K562 (cell line): ENCODE measurements around the gene LOXHD1. TPM values are rescaled to one million over a fixed set of nuclear protein-coding genes. Genes with fewer than 3 reads are reported as not detected.

ENCODE experiments used
- ATAC-seq: fragments of 200-7000 bp; cut with Tn5 transposase; 3 replicates; pipeline ENCODE4 v1.9.1; 2020; ENCODE audit warnings: moderate library complexity
- BruUV-seq: library from RNA; stranded (reverse); fragments of 400-500 nt; replicated peaks from 2 replicates; lab custom pipeline; 2021; lab: Mats Ljungman, UMichigan
- CTCF ChIA-PET: fragments of 300-600 bp; formaldehyde crosslinking; extraction: SDS; loops from one replicate; lab custom pipeline; 2021; ENCODE audit warnings: low intra/inter-chr PET ratio; lab: Yijun Ruan, JAX
- POLR2A ChIA-PET: fragments of 300-600, 350-650 bp; sonication (Branson Sonifier 250); formaldehyde crosslinking; extraction: SDS; loops from one replicate; lab custom pipeline; 2021; ENCODE audit warnings: antibody characterized with exemption, inconsistent platforms; lab: Yijun Ruan, JAX
- DNase-seq, 4 experiments: peaks; one replicate each; pipeline versions ENCODE4 v3.0.0 to v3.0.0-alpha.2; 2011 to 2018; ENCODE audit warnings: low spot score in 3 of 4, mixed read lengths in 3 of 4; ENCODE audit errors: extremely low read depth in 1 of 4
- FAIRE-seq: peaks from 2 replicates; lab custom pipeline; 2011; peaks lifted over from hg19 to GRCh38; lab: Jason Lieb, UNC
- H2AFZ ChIP-seq: 2 replicates; pipeline ENCODE4 v1.6.0; 2011; ENCODE audit warnings: low read depth, low read length, control low read depth, inconsistent platforms
- H3K27ac ChIP-seq: fragments of 200-600 bp; 3 replicates; pipeline ENCODE4 v1.8.0; 2011; ENCODE audit warnings: low read depth, mild to moderate bottlenecking, control low read depth, inconsistent platforms, low read length, moderate library complexity, mixed read lengths; ENCODE audit errors: extremely low read depth
- H3K27me3 ChIP-seq, 2 experiments: fragments of 300-600 bp in 1 of 2; 2 replicates in 1 of 2; 3 replicates in 1 of 2; pipeline versions ENCODE4 v1.6.0 to v1.8.0; 2011; ENCODE audit warnings: inconsistent platforms in 2 of 2, low read length in 2 of 2, mild to moderate bottlenecking in 1 of 2, mixed read lengths in 1 of 2, moderate library complexity in 1 of 2; ENCODE audit not compliant: control insufficient read depth in 2 of 2, insufficient read depth in 2 of 2
- H3K36me3 ChIP-seq: fragments of 300-600 bp; 3 replicates; pipeline ENCODE4 v1.8.0; 2011; ENCODE audit warnings: mild to moderate bottlenecking, low read length, inconsistent platforms; ENCODE audit not compliant: control insufficient read depth, insufficient read depth
- H3K4me1 ChIP-seq, 2 experiments: fragments of 200-600 bp in 1 of 2; replicated peaks in 1 of 2; 2 replicates in 1 of 2; 3 replicates in 1 of 2; pipeline versions ENCODE4 v1.5.1 to v1.8.0; 2011; ENCODE audit warnings: inconsistent platforms in 2 of 2, low read length in 2 of 2, mild to moderate bottlenecking in 1 of 2, mixed read lengths in 1 of 2, moderate library complexity in 1 of 2; ENCODE audit not compliant: control insufficient read depth in 2 of 2, insufficient read depth in 2 of 2
- H3K4me2 ChIP-seq: 2 replicates; pipeline ENCODE4 v1.6.1; 2011; ENCODE audit warnings: low read length, control low read depth, inconsistent platforms, mixed read lengths; ENCODE audit not compliant: insufficient read depth
- H3K4me3 ChIP-seq: fragments of 200-600 bp; sonication (generic), shearing (Covaris generic); 2 replicates; pipeline ENCODE4 v1.5.1; 2016; ENCODE audit warnings: control low read depth, inconsistent platforms
- H3K79me2 ChIP-seq: fragments of 200-600 bp; 3 replicates; pipeline ENCODE4 v1.8.0; 2011; ENCODE audit warnings: low read length, inconsistent platforms; ENCODE audit not compliant: control insufficient read depth, insufficient read depth
- H3K9ac ChIP-seq, 2 experiments: 2 replicates each; pipeline versions ENCODE4 v1.6.0 to v1.6.1; 2011; ENCODE audit warnings: low read depth in 2 of 2, low read length in 2 of 2, control low read depth in 1 of 2, inconsistent platforms in 1 of 2, mild to moderate bottlenecking in 1 of 2, mixed read lengths in 1 of 2; ENCODE audit not compliant: insufficient read depth in 1 of 2
- H3K9me1 ChIP-seq: one replicate; pipeline ENCODE4 v1.6.0; 2011; ENCODE audit warnings: inconsistent platforms, mild to moderate bottlenecking, low read length, moderate library complexity; ENCODE audit not compliant: control insufficient read depth, insufficient read depth
- H3K9me3 ChIP-seq: replicated peaks from 2 replicates; pipeline ENCODE4 v1.5.1; 2011; ENCODE audit warnings: low read depth, low read length, inconsistent platforms; ENCODE audit not compliant: control insufficient read depth, insufficient read depth
- H4K20me1 ChIP-seq: replicated peaks from 2 replicates; pipeline ENCODE4 v1.6.1; 2011; ENCODE audit warnings: low read length, inconsistent platforms, mixed read lengths; ENCODE audit not compliant: control insufficient read depth, insufficient read depth
- ARID2 ChIP-seq: fragments of 450-650 bp; IDR thresholded peaks from 2 replicates; pipeline ENCODE4 v1.6.1; 2017; ENCODE audit warnings: antibody characterized with exemption, mild to moderate bottlenecking
- FOS ChIP-seq: IDR thresholded peaks from 3 replicates; pipeline ENCODE4 v1.6.1; 2011; ENCODE audit not compliant: insufficient read length; ENCODE audit errors: extremely low read depth
- GABPB2 ChIP-seq: fragments of 250-450 bp; sonication (Bioruptor Pico); conservative IDR thresholded peaks from 2 replicates; pipeline ENCODE4 v1.5.1; 2021; ENCODE audit warnings: mild to moderate bottlenecking
- NFXL1 ChIP-seq: fragments of 450-650 bp; formaldehyde crosslinking; IDR thresholded peaks from 2 replicates; pipeline ENCODE4 v1.4.0; 2021; ENCODE audit warnings: mild to moderate bottlenecking
- PCBP1 ChIP-seq: fragments of 200-400 bp; formaldehyde crosslinking; IDR thresholded peaks from 2 replicates; pipeline ENCODE4 v1.6.1; 2018; ENCODE audit warnings: mild to moderate bottlenecking, low read depth, low read length; ENCODE audit not compliant: poor library complexity, severe bottlenecking
- SMAD2 ChIP-seq: fragments of 150-350 bp; IDR thresholded peaks from 2 replicates; pipeline ENCODE4 v1.6.1; 2014; ENCODE audit warnings: low read depth, mild to moderate bottlenecking, low read length
- TSC22D4 ChIP-seq: fragments of 450-650 bp; IDR thresholded peaks from 2 replicates; pipeline ENCODE4 v1.6.1; 2016; ENCODE audit warnings: missing genetic modification characterization, missing biosample characterization, control low read depth
- ZNF184 ChIP-seq: sonication (generic); formaldehyde crosslinking; IDR thresholded peaks from 2 replicates; pipeline ENCODE4 v1.5.0; 2020; ENCODE audit warnings: missing genetic modification reagents
- ZNF449 ChIP-seq: fragments of 250-450 bp; sonication (Bioruptor Pico); IDR thresholded peaks from 2 replicates; pipeline ENCODE4 v1.8.0; 2022; ENCODE audit warnings: moderate library complexity, mild to moderate bottlenecking, inconsistent platforms
- WGBS: fragments of 100-300 bp; shearing (Covaris generic); methylation state at CpG from one replicate; pipeline ENCODE4 v1.1.6; 2016; ENCODE audit warnings: low coverage, mixed read lengths; ENCODE audit not compliant: insufficient coverage; ENCODE audit errors: missing lambda C conversion rate; 5-methylcytosine and 5-hydroxymethylcytosine counted together
- in situ Hi-C: fragments of 300-500 bp; cut with MboI; formaldehyde crosslinking; loops from 4 replicates; pipeline ENCODE4 v1.15.0; 2018; ENCODE audit warnings: inconsistent platforms, mixed read lengths
- intact Hi-C: fragments of 100-400 bp; cut with micrococcal nuclease; formaldehyde crosslinking; loops from 2 replicates; pipeline ENCODE4 v1.14.2; 2022
- polyA plus RNA-seq, 8 experiments: library from polyadenylated mRNA; depleted of rRNA in 4 of 8; stranded (reverse) in 5 of 8; unstranded in 3 of 8; fragments of >200 nt; fragmentation: Nextera tagmentation in 2 of 8; fragmentation: Illumina TruSeq in 1 of 8; extraction: Ambion mirVana in 2 of 8; extraction: Trizol in 1 of 8; gene quantifications; 2 replicates each; pipeline versions ENCODE4 v1.2.1 to v1.2.3, GENCODE V29; 2011 to 2014; ENCODE audit warnings: inconsistent platforms in 1 of 8, missing spikeins in 1 of 8
- total RNA-seq, 7 experiments: library from RNA; depleted of rRNA in 6 of 7; stranded (reverse); fragments of >200 nt in 6 of 7; fragmentation: Illumina TruSeq in 2 of 7; extraction: Trizol in 2 of 7; gene quantifications; 2 replicates each; pipeline versions ENCODE4 v1.2.1 to v1.2.3, GENCODE V29; 2011 to 2021; ENCODE audit warnings: low replicate concordance in 1 of 7
- TF ChIP-seq, protein P1 (sequence below): sonication (generic); IDR thresholded peaks from 2 replicates; pipeline ENCODE4 v1.6.1; 2016
- TF ChIP-seq, protein P2 (sequence below), 2 experiments: fragments of 450-650 bp in 1 of 2; sonication (generic) in 1 of 2; formaldehyde crosslinking in 1 of 2; IDR thresholded peaks; 2 replicates each; pipeline versions ENCODE4 v1.7.1 to v1.9.0; 2016 to 2022; ENCODE audit warnings: inconsistent platforms in 1 of 2, mild to moderate bottlenecking in 1 of 2, missing genetic modification reagents in 1 of 2

Gene LOXHD1
- total and polyA plus RNA-seq, 9 of the 15 experiments (the other 6 are each of a cell fraction or from before 2014, with no cell fraction given) = not detected

- no peak overlapping the region for H3K9ac ChIP-seq
- ATAC-seq (no peak), DNase-seq (no peak), FAIRE-seq (no peak)
- H2AFZ ChIP-seq = no peak overlapping the region
- H3K36me3 ChIP-seq = no peaks in the 10 kb centered on the region
- H3K4me3 ChIP-seq = no peak overlapping the region
- no peak overlapping the region for H3K27ac ChIP-seq
- in situ Hi-C loops (no loop called here), intact Hi-C loops (loop anchor here (10.0 kb wide), 1 partner anchor 69 kb away; no protein-coding TSS in a partner anchor)
- 0% methylated on average over 6 of the region's 10 CpGs for WGBS
- H3K79me2 ChIP-seq = no peaks in the 10 kb centered on the region
- ChIA-PET CTCF (no interaction called here), POLR2A (no interaction called here)
- H4K20me1 ChIP-seq = no peaks in the 10 kb centered on the region
- H3K27me3 ChIP-seq = no peaks in the 10 kb centered on the region; a peak in 1 of 5 replicates
- no TSS peak for BruUV-seq
- peaks cover 0 to 5% of the 10 kb centered on the region in 2 experiments; a peak in 2 of 5 replicates for H3K4me1 ChIP-seq
- H3K9me1 ChIP-seq = no peaks in the 10 kb centered on the region
- no peak overlapping the region for H3K4me2 ChIP-seq
- no peaks in the 10 kb centered on the region for H3K9me3 ChIP-seq
- TF ChIP-seq ARID2 (no peak), ZNF449 (CRISPR knock-in tag) (no peak), TSC22D4 (tag) (no peak), SMAD2 (no peak), ZNF184 (CRISPR knock-in tag) (no peak), FOS (no peak), NFXL1 (CRISPR knock-in tag) (no peak), GABPB2 (no peak), PCBP1 (no peak)
- TF ChIP-seq, protein P1, sequence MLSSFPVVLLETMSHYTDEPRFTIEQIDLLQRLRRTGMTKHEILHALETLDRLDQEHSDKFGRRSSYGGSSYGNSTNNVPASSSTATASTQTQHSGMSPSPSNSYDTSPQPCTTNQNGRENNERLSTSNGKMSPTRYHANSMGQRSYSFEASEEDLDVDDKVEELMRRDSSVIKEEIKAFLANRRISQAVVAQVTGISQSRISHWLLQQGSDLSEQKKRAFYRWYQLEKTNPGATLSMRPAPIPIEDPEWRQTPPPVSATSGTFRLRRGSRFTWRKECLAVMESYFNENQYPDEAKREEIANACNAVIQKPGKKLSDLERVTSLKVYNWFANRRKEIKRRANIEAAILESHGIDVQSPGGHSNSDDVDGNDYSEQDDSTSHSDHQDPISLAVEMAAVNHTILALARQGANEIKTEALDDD = no peak
- TF ChIP-seq, protein P2, sequence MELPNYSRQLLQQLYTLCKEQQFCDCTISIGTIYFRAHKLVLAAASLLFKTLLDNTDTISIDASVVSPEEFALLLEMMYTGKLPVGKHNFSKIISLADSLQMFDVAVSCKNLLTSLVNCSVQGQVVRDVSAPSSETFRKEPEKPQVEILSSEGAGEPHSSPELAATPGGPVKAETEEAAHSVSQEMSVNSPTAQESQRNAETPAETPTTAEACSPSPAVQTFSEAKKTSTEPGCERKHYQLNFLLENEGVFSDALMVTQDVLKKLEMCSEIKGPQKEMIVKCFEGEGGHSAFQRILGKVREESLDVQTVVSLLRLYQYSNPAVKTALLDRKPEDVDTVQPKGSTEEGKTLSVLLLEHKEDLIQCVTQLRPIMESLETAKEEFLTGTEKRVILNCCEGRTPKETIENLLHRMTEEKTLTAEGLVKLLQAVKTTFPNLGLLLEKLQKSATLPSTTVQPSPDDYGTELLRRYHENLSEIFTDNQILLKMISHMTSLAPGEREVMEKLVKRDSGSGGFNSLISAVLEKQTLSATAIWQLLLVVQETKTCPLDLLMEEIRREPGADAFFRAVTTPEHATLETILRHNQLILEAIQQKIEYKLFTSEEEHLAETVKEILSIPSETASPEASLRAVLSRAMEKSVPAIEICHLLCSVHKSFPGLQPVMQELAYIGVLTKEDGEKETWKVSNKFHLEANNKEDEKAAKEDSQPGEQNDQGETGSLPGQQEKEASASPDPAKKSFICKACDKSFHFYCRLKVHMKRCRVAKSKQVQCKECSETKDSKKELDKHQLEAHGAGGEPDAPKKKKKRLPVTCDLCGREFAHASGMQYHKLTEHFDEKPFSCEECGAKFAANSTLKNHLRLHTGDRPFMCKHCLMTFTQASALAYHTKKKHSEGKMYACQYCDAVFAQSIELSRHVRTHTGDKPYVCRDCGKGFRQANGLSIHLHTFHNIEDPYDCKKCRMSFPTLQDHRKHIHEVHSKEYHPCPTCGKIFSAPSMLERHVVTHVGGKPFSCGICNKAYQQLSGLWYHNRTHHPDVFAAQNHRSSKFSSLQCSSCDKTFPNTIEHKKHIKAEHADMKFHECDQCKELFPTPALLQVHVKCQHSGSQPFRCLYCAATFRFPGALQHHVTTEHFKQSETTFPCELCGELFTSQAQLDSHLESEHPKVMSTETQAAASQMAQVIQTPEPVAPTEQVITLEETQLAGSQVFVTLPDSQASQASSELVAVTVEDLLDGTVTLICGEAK (IDR thresholded peaks at IDR 0.05) = no peak
- TF ChIP-seq, protein P2 (CRISPR knock-in tag; IDR thresholded peaks at IDR 0.05) = no peak
Measured at GRCh38 chr18:46623541-46623940, 33.5 kb downstream of the LOXHD1 start.
